Loucy (cell line): ENCODE measurements around the gene BCDIN3D.
"Not testable (repeated sequence)": the region's sequence is repeated elsewhere in the genome, so short reads cannot be mapped to it uniquely, and the experiment has no call there.

Experiments used
- H2AFZ ChIP-seq: fragments of 200-600 bp; sonication (generic); 2 replicates; pipeline ENCODE4 v1.6.0; 2016; ENCODE audit warnings: antibody characterized with exemption, mild to moderate bottlenecking, low read length, moderate library complexity
- H3F3A ChIP-seq: fragments of 200-600 bp; 2 replicates; pipeline ENCODE4 v1.6.0; 2016; ENCODE audit warnings: antibody characterized with exemption, low read depth, mild to moderate bottlenecking
- H3K27me3 ChIP-seq: fragments of 200-600 bp; sonication (generic); 2 replicates; pipeline ENCODE4 v1.6.1; 2014; ENCODE audit warnings: low read length, mild to moderate bottlenecking; ENCODE audit not compliant: insufficient read depth, poor library complexity, severe bottlenecking
- H3K36me3 ChIP-seq: fragments of 200-600 bp; sonication (generic); 2 replicates; pipeline ENCODE4 v1.6.1; 2016; ENCODE audit warnings: low read length; ENCODE audit not compliant: insufficient read depth
- H3K4me1 ChIP-seq: fragments of 200-600 bp; sonication (generic); 2 replicates; pipeline ENCODE4 v1.5.1; 2014; ENCODE audit warnings: low read length, mild to moderate bottlenecking; ENCODE audit not compliant: insufficient read depth, poor library complexity, severe bottlenecking
- H3K4me2 ChIP-seq: fragments of 200-600 bp; sonication (generic); 2 replicates; pipeline ENCODE4 v1.6.0; 2014; ENCODE audit warnings: antibody characterized with exemption, low read length, low read depth, mild to moderate bottlenecking; ENCODE audit not compliant: poor library complexity, severe bottlenecking
- H3K4me3 ChIP-seq: fragments of 200-600 bp; sonication (generic); 2 replicates; pipeline ENCODE4 v1.5.1; 2014; ENCODE audit warnings: low read length, mild to moderate bottlenecking, mixed read lengths; ENCODE audit not compliant: poor library complexity, severe bottlenecking
- H3K79me2 ChIP-seq: fragments of 200-600 bp; sonication (generic); 2 replicates; pipeline ENCODE4 v1.6.1; 2014; ENCODE audit warnings: low read length; ENCODE audit not compliant: insufficient read depth
- H3K9ac ChIP-seq: fragments of 200-600 bp; sonication (generic); 2 replicates; pipeline ENCODE4 v1.6.0; 2014; ENCODE audit warnings: mild to moderate bottlenecking, low read depth, low read length, moderate library complexity; ENCODE audit not compliant: poor library complexity, severe bottlenecking
- H3K9me2 ChIP-seq: fragments of 200-600 bp; sonication (generic); replicated peaks from 2 replicates; pipeline ENCODE4 v1.6.1; 2016; ENCODE audit warnings: low read depth, low read length, mixed read lengths
- H3K9me3 ChIP-seq: fragments of 200-600 bp; sonication (generic); 2 replicates; pipeline ENCODE4 v1.6.1; 2014; ENCODE audit warnings: mild to moderate bottlenecking, antibody characterized with exemption, low read length, low read depth; ENCODE audit not compliant: insufficient read depth
- H4K20me1 ChIP-seq: fragments of 200-600 bp; sonication (generic); 2 replicates; pipeline ENCODE4 v1.6.0; 2014; ENCODE audit warnings: antibody characterized with exemption, low read length, mild to moderate bottlenecking; ENCODE audit not compliant: insufficient read depth, poor library complexity, severe bottlenecking
- CTCF ChIP-seq: fragments of 200-600 bp; sonication (generic); conservative IDR thresholded peaks from 2 replicates; pipeline ENCODE4 v1.5.1; 2014; ENCODE audit warnings: mild to moderate bottlenecking, antibody characterized with exemption, low read length
- EZH2phosphoT487 ChIP-seq: fragments of 200-600 bp; IDR thresholded peaks from 2 replicates; pipeline ENCODE4 v1.6.1; 2018; ENCODE audit warnings: antibody characterized with exemption, mild to moderate bottlenecking, moderate library complexity, borderline replicate concordance

Gene BCDIN3D

GRCh38 chr12:49872781-49873181 is 29.9 kb upstream of the BCDIN3D start:
- Histone ChIP-seq H2AFZ (no peak overlapping the region), H3K4me1 (no peaks in the 10 kb centered on the region), H3K4me3 (no peak overlapping the region), H3K36me3 (no peaks in the 10 kb centered on the region), H3K27me3 (no peaks in the 10 kb centered on the region), H3K79me2 (no peaks in the 10 kb centered on the region), H3K9me3 (no peaks in the 10 kb centered on the region), H3K9me2 (no peaks in the 10 kb centered on the region), H4K20me1 (no peaks in the 10 kb centered on the region), H3F3A (no peaks in the 10 kb centered on the region), H3K4me2 (no peak overlapping the region), H3K9ac (no peak overlapping the region)
- TF ChIP-seq EZH2phosphoT487 (no peak), CTCF (no peak)

- no peaks in the 10 kb centered on the region for H3F3A ChIP-seq
- no peaks in the 10 kb centered on the region for H3K79me2 ChIP-seq
- H3K4me3 ChIP-seq = no peak overlapping the region
- H3K36me3 ChIP-seq = no peaks in the 10 kb centered on the region
- TF ChIP-seq EZH2phosphoT487 = no peak
- TF ChIP-seq CTCF = no peak
- H4K20me1 ChIP-seq = no peaks in the 10 kb centered on the region
- no peak overlapping the region for H3K4me2 ChIP-seq
- H2AFZ ChIP-seq = no peak overlapping the region
- H3K27me3 ChIP-seq = no peaks in the 10 kb centered on the region
- no peaks in the 10 kb centered on the region for H3K9me3 ChIP-seq
- H3K9ac ChIP-seq = no peak overlapping the region
- no peaks in the 10 kb centered on the region for H3K9me2 ChIP-seq
- H3K4me1 ChIP-seq = no peaks in the 10 kb centered on the region
These were observed 29.5 kb upstream of the BCDIN3D start for GRCh38 chr12:49872381-49872780.

- not testable (repeated sequence) for H3K4me2 ChIP-seq, H4K20me1 ChIP-seq, H3K79me2 ChIP-seq, H3K9me2 ChIP-seq, H3F3A ChIP-seq, H2AFZ ChIP-seq, H3K9me3 ChIP-seq, H3K9ac ChIP-seq, H3K4me1 ChIP-seq, H3K36me3 ChIP-seq, H3K27me3 ChIP-seq, H3K4me3 ChIP-seq
These were observed 28.9 kb upstream of the BCDIN3D start for GRCh38 chr12:49871811-49872251.

GRCh38 chr12:49871263-49871561 is 28.3 kb upstream of the BCDIN3D start:
- no peaks in the 10 kb centered on the region for H3K27me3 ChIP-seq
- H3K4me1 ChIP-seq = no peaks in the 10 kb centered on the region
- H3K9me3 ChIP-seq = no peaks in the 10 kb centered on the region
- no peak for TF ChIP-seq EZH2phosphoT487
- TF ChIP-seq CTCF = no peak
- H2AFZ ChIP-seq = no peak overlapping the region
- no peak overlapping the region for H3K4me2 ChIP-seq
- no peaks in the 10 kb centered on the region for H4K20me1 ChIP-seq
- H3K36me3 ChIP-seq = no peaks in the 10 kb centered on the region
- no peak overlapping the region for H3K9ac ChIP-seq
- no peaks in the 10 kb centered on the region for H3K79me2 ChIP-seq
- H3K9me2 ChIP-seq = no peaks in the 10 kb centered on the region
- H3F3A ChIP-seq = no peaks in the 10 kb centered on the region
- H3K4me3 ChIP-seq = no peak overlapping the region
